Ovary (tissue), 3 donors: ENCODE data around the gene CEP97.
"Not testable (repeated sequence)": the region's sequence is repeated elsewhere in the genome, so short reads cannot be mapped to it uniquely, and the experiment has no call there.

Experiments used
- CTCF ChIP-seq, 3 donors: fragments of 450-650 bp in 2 of 3; fragments of 200-600 bp in 1 of 3; IDR thresholded peaks; one replicate each; pipeline versions ENCODE4 v1.5.1 to v1.8.0; 2016 to 2022; ENCODE audit warnings: antibody characterized with exemption in 3 of 3, mild to moderate bottlenecking in 1 of 3
- EP300 ChIP-seq: sonication (generic); formaldehyde crosslinking; IDR thresholded peaks from one replicate; pipeline ENCODE4 v1.6.1; 2017; ENCODE audit warnings: antibody characterized with exemption
- POLR2A ChIP-seq: fragments of 450-650 bp; IDR thresholded peaks from one replicate; pipeline ENCODE4 v1.6.1; 2017; ENCODE audit warnings: antibody characterized with exemption, mild to moderate bottlenecking, moderate library complexity
- donor health status: DM: no; HTN: no; CAD: no.

- TF ChIP-seq CTCF (IDR thresholded peaks at IDR 0.05); POLR2A; EP300: not testable (repeated sequence)
Measured at GRCh38 chr3:101741914-101742313, 17.5 kb downstream of the CEP97 start.
